Measurements from ENCODE around the gene SLC39A2.
A peak's percentile ranks its signal among the peaks of the same experiment; 100 is the strongest.
"Not testable (repeated sequence)": the region's sequence is repeated elsewhere in the genome, so short reads cannot be mapped to it uniquely, and the experiment has no call there.

The SLC39A2 gene

DNA sequence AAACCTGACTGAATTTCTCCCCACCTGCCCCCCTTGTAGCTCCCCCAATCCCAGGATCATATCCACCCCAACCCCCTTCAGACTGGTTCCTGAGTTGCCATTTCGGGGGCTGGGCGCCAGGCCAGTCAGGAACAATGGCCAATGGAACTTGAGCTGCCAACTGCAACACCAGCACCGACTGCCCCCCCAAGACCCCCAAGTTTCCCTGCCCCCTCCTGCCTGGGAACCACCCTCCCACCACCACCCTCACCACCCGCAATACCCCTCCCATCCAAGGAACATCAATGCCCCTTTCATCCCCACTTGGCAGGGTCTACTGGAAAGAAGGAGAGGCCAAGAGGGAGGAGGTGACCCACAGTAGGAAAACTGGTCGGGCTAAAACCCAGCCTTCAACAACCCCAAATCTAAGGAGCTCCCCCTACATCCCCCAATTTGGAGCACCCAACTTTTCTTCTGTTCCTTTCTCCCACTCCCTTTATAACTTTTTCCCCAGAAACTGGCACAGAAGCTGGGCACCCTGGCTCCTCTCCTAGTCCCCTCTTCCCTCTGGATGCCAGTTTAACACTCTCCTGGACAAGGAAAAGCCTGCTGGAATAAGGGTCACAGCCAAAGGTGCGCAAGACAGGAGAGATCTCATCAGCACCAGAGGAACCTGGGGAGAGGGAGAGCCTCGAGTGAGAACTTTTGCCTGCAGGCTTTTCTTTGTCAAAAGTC lies 27.3 kb downstream of the SLC39A2 start:
- DNase-seq: no peak

DNA sequence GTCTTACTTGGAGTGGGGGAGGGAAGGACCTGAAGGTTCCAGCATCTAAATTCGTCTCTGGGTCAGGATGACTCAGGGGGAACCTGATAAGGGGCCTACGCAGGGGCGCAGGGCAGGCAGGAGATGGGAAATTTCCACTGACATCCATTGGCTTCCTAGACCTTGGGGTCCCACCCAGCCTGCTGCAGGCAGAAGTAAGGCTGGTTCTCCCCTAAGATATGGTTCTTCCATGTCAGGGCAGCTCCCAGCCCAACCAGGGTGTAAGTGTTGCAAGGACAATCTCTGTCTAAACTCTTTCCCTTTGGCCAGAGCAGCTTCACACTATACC lies 27.9 kb downstream of the SLC39A2 start:
- DNase-seq: no peak

DNA sequence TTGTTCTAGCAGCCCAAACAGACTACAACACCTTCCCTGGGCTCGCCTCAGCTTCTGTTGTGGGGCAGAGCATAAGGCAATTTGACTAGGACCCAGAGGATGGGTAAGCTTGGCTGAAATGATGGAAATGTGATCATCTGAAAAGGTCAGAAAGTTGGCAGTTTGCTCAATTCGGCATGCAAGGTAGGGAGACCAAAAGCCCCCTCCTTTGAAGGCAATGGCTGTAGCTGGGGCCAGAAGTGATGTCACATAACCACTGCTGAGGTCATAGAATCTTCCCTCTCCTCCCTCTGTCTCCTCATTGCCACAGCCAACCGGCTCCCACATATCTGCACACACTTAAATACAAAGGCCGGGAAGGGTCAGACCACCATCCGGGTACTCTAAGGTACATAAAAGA lies 30.8 kb downstream of the SLC39A2 start, which contains the start of gene TPPP2:
TSS of gene TPPP2 (plus strand) at position 301 of the 400 bp plus-strand sequence. CDS start 365 bp downstream, outside the sequence.
- DNase-seq: no peak

DNA sequence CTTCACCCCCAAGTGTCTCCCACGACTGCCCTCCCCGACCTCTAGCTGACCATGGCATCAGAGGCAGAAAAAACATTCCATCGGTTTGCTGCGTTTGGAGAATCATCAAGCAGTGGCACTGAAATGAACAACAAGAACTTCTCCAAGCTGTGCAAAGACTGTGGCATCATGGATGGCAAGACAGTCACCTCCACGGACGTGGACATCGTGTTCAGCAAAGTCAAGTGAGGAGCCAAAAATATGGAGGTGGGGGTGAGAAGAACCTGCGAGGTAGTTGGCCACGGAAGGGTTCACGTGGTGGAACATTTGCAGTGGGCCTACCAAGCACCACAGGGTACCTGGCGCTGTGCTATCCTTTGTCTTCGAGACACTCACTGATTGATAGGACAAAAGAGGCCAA lies 31.4 kb downstream of the SLC39A2 start:
- DNase-seq: no peak

DNA sequence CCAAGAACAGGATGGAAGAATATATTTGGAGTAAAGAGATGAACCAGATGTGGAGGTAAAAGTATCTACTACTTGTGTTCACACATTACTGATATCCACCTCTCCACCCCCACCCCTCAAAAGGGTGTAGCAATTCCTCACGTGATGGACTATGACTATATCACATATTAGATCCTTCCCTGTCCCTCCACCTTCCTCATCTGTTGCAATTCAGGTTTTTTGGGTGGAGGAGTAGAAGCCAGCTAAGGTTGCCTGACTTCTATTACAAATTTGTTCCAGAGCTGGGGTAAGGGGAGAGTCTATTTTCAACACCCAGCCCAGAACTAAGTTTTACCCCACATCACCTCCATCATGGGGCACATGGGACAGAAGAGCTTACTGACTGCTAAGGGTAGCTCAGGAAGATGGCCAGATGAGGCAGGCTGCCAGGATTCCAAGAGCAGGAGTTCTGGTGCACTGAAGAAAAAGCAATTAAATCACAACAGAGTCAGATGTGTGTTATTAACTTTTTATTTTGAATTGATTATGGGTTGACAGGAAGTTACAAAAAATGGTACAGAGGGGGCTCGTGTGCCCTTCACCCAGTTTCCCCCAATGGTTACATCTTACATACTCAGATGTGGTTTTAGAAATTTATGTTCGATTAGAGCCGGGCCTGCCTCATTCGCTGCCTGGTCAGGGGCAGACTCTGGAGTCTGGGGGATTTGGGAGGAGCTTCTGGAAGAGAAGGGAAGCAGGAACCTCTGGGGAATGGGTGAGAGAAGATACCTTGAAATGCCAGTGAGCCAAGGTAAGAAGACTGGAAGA lies 33.4 kb downstream of the SLC39A2 start:
- DNase-seq: no peak

DNA sequence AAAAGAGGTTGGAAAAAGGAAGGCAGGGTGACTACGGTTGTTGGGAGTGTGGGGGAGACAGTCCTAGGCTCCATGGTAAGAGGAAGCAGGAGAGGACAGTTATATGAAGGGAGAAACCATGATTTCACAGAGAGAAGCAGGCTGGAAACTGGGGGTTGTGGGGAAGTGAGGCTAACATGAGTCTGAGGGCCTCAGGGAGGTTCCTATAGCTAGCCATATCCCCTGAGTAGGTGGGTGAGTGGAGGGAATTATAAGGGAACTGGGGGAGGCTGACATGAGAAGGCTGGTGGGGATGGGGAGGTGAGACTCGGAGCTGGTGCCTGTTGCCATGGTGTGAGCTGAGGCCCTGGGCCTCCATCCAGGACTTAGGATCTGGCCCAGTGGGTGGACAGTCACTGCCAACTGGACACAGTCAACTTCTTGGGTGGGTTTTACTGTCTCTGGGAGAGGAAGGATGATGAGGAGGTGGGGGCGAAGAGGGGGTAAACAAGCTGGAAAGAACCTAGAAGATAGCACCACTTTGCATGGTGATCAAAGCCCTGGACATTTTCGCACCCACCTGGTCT lies 34.1 kb downstream of the SLC39A2 start:
- no peak for DNase-seq

DNA sequence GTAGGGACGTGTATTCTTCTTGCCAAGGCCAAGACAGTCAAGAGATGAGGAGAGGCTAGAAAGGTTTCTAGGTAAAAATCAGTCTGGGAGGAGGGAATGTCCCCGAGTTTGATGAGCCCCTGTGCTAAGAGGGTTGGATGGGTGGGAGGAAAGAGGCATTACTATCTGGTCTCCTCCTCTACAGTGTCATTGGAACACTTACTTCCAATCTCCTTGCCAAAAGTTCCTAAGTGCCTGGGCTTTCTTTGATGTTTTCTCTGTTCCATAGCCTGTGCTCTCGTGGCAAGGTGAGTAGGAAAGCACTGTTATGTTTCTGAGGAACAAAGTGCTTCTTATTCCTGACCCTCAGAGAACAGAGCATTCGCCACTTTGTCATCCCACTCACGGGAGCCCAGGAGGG lies 35.6 kb downstream of the SLC39A2 start, which contains the start of gene RNASE13:
TSS of gene RNASE13 (minus strand) at position 101 of the 400 bp plus-strand sequence. CDS start 519 bp downstream, outside the sequence.
- DNase-seq: no peak

DNA sequence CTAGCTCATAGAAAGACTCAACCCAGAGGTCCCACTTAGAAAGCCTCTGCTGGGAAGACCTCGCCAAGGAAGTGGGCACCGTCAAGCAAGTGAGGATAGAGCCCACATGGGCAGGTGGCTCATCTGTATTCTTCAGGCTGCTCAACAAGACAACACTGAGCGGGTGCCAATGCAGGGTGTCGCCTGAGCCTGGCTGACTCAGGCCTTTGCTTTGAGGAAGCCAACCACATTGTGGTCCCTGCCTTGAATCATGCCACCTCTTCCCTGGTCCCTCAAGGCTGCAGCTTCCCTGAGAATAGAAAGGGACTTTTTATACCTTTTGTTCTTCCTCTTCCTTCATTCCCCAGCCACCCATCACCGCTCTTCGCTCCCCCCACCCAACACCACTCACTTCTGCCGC lies 37.7 kb downstream of the SLC39A2 start:
- no peak for DNase-seq

DNA sequence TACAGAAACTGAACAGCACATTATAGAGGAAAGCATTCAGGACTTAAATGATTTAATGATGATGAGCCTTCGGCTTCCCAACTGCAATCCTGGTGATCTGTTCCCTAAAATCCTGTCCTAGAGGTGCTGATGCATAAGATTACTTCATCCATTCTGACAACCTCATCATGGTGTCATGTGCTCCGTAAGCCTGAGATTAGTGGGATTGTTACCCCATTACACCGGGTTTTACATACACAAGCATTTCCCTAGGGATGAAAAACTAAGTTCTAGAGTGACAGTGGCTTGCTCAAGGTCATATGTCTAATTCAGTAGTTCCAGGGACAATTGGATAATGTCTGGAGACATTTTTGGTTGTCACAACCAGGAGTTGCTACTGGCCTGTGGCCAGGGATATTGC lies 38.1 kb downstream of the SLC39A2 start:
- DNase-seq: no peak

DNA sequence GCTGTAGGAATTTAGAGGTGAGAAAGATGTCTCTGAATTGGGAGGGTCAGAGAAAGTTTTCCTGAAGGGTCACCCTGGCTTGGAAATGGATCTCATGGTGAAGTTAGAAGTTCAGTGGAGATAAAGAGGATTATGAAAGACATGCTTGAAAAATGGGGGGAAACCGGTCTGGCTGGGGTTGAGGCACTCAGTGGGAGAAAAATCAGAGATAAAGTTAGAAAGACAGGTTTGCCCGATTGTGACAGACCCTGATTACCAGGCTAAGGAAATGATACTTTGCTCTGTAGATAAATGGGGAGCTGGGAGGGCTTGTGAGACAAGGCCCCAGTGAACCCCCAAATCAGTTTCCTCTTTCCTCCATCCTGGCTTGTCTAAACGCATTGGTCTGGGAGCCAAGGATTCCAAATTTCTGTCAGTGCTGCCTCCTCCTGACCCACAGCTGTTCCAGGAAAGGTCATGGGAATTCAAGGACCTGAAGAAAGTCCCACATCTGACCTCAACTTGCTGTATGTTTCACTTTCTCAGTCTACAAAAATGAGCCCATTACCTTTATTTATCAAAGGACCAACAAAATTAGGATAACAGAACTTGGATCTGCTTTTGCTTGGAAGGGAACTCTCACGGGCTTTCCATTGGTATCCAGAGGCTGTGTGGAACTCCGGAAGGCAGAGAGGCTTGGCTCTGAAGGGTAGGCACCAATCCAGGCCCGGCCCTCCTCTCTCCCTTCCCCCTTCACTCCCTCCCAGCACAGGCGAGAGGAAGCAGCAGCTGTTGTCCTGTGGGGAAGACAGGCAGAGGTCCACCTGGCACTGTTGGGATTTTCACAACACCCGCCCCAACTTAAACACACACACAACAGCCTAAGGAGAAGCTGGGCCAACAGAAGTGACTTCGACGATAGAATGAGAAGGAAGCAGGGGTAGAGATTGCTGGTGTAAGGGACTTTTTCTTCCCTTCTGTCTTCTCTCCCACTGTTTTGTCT lies 39.6 kb downstream of the SLC39A2 start:
- no peak for DNase-seq

DNA sequence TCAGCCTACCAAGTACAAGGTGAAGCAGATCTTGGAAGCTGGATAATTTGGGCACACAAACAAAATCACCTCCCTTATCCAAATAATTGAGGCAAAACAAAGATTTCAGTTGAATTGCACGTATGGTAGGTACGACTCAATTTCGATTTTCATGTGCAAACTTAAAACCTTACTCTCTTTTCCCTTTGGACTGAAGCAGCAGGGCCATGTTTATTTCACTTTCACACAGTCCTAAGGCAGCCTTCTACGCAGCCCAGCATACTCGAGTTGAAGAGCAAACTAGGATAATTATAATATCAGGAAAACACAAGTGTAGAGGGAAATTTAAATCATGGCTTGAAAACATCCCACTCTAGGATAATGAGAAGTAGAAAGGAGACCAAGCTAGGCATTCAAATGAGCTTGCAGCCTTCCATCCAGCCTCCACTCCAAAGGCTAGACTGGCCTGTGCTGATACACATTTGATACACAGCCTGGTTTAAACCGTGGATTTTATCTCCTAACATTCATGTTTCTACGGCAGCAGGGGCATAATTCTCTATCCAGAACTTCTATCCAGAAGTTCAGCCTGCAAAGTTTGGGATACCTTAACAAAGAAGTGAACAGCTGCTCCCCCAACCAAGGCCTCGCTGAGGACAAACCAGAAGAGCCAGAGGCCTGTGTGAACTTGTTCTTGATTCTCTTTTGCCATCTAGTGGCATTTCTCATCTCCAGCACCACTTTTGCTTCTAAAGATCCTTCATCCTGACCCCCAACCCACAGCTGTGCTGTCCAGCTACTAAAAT lies 40.7 kb downstream of the SLC39A2 start:
- peak; percentile 9 for DNase-seq

DNA sequence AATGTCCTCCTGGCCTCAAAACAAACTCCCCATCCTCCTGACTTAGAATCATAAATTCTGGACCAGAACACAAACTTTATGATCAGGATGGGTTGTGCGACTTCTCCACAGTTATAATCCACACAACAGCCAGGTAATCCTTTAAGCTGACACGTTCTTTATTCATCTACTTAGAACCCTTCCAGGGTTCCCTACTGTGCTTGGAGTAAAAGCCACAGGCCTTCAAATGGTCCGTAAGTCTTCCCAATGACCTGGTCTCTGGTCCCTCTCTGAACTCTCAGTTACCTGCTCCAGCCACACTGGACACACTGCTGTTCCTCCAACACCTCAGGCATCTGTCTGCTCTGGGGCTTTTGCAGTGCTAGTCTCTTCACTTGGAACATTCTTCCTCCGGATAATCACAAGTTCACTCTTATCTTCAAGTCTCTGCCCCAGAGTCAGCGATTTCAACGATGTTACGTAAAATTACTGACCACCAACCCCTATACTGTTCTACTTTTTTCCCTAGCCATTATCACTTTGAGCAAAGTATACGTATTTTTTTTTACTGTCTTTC lies 41.4 kb downstream of the SLC39A2 start:
- DNase-seq: no peak

DNA sequence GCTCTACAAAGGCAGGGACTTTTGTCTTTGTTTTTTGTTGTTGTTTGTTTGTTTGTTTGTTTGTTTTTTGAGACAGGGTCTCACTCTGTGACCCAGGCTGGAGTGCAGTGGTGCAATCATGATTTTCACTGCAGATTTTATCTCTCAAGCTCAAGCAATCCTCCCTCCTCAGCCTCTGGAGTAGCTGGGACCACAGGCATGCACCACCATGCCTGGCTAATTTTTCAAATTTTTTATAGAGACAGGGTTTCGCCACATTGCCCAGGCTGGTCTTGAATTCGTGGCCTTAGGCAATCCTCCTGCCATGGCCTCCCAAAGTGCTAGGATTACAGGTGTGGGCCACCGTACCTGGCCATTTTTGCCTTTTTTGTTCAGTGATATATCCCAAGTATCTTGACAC lies 41.8 kb downstream of the SLC39A2 start:
- DNase-seq: not testable (repeated sequence)

DNA sequence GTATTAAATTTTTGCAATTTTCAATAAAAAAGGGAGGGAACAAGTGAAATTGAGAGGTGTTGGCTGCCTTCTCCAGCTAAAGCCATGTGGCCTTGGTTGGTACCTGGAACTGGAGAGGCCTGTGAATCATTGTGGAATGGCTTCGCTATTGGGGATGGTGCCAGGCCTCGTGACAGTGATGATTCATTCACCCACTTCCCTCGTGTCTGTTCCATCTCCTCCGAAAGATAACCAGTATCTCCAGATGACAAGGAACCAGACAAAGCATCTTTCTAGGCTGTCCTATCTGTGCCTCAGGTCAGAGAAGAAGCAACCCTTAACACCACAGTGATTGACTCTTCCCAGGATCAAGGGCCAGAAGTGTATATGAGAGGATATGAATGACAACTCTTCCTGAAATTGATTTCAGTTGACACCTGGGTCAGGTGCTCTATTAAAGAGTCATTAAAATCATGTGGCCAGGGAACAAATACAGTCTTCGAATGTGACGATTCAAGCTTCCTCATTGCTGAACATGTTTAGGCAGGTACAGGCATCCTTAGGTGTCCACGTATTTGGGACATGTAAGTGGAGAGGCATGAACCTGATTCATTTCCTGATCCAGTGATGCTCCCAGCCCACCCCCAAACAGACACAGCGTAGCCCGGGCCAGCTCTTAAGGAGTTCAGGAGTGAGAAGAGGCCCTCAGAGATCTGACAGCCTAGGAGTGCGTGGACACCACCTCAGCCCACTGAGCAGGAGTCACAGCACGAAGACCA lies 42.8 kb downstream of the SLC39A2 start, which contains the start of gene RNASE7:
TSS of gene RNASE7 (plus strand) at position 687 of the 758 bp plus-strand sequence. CDS start 631 bp downstream, outside the sequence.
- DNase-seq: no peak

DNA sequence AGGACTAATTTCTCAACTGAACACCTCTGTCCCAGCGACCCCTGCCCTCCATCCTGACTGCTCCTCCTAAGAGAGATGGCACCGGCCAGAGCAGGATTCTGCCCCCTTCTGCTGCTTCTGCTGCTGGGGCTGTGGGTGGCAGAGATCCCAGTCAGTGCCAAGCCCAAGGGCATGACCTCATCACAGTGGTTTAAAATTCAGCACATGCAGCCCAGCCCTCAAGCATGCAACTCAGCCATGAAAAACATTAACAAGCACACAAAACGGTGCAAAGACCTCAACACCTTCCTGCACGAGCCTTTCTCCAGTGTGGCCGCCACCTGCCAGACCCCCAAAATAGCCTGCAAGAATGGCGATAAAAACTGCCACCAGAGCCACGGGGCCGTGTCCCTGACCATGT lies 43.8 kb downstream of the SLC39A2 start:
- DNase-seq: no peak

DNA sequence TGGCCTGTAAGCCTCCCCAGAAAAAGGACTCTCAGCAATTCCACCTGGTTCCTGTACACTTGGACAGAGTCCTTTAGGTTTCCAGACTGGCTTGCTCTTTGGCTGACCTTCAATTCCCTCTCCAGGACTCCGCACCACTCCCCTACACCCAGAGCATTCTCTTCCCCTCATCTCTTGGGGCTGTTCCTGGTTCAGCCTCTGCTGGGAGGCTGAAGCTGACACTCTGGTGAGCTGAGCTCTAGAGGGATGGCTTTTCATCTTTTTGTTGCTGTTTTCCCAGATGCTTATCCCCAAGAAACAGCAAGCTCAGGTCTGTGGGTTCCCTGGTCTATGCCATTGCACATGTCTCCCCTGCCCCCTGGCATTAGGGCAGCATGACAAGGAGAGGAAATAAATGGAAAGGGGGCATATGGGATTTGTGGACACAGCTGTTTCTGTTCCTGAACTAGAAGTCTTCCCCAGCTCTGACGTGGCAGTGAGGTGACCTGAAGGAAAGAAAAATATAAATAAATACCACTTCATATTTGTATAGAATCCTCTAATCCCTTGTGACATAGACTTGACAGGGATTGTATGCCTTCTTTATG lies 44.4 kb downstream of the SLC39A2 start:
- no peak for DNase-seq

DNA sequence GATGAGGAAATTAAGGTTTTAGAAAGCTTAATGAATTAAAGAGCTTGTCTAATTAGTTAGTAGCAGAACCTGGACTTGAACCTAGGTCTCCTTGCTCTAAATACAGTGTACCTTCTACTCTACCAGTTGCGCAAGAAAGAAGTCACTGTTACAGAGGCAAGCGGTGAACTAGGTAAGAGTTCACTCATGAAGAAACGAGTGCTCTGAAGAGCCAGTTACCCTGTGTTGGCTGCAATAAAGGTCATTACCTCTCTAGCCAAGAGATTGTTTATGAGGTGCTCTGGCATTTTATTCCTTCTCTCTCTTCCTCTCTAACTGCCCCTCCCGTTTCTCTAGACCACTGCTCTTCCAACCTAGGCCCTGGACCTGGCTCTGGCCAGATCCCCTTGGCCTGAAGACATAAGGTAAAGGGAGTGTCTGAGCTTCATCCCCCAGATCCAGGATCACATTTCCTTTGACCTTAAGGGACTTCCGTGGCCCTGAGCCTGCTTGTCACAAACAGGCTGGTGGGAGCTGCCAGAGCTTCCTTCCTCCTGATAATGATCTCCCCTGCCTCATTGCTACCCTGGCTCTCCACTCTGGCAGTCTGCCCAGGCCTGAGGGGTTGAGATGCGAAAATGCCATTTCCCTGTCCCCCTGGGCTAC lies 45.0 kb downstream of the SLC39A2 start:
- peak; percentile 60 for DNase-seq

DNA sequence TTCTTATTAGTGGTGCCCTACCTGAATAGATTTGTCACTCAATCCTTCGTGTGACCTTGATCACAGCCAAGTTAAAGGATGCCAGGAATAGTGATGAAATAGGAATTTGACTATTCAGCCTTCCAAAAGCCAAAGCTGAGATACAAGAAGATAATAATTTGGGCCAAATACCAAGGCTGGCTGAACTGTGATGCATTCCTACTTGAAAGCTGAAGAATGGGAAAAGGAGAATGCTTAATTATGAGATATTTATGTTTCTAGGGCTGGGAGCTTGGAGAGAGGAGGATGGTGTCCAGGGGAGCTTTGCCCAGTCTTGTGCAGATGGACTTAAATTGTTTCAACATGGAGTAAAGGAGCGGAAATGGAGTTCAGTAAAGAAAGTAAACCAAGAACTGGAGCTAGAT lies 48.3 kb downstream of the SLC39A2 start:
- DNase-seq: no peak

DNA sequence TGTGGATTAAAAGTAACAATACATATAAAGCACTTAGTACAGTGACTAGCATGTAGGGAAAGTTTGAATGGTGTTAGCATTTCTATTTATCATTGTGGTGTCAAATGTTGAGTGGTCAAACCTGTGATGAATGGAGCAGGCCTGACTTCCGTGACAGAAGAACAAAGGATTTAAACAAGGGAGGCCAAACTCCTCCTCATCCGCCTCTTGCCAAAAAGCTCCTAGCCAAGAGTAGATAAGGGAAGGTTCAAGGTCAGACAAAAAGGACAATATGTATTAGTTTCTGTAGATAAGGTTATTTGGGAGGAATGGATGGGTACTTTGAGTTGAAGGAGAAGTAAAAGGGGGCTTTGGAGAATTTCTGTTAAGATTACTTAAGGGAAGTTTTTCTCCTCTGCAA lies 49.5 kb downstream of the SLC39A2 start:
- no peak for DNase-seq

DNA sequence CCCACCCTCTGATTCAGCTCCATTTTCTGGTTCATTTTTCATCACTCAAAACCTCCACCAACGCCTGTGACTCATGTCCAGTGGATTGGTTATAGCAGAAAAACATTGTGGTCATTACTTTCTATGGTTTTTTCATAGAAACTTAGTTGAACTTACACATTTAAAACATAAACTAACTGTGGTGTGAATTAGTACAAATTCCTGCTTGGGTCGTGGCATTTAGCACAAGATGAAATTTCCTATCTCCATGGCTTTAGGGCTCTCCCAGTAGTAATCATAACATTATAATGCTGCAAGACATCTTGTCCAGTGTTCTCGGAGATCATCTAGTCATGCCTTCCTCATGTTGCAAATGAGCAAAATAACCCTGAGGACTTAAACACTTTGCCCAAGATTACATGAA lies 50.2 kb downstream of the SLC39A2 start:
- no peak for DNase-seq
